T-helper 1 cell (primary cell): ENCODE measurements around the gene HMCN2.

Experiments used
- DNase-seq, 5 donors: peaks; one replicate each; pipeline ENCODE4 v3.0.0-alpha.2; 2012 to 2020

Gene HMCN2

DNA sequence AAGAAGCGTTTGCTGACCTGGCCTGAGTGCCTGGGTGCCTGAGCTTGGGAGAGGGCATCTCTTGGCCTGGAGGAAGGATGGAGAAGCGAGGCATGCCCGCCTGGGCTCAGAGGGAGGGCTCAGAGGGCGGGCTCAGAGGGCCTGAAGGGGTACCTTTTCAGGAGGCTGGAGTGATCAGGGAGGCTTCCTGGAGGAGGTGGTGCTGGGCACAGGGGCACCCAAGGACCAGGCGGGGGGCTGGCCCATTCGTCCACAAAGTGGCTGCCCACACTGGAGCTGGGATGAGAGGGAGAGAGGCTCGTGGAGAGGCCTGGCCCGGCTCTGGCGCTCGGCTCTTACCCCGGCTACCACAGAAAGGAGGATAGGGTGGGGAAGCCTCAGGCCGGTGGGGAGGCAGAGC is 212.0 kb downstream of the HMCN2 start:
- no peak for DNase-seq

- DNase-seq, result no peak
These were observed 212.6 kb downstream of the HMCN2 start for GRCh38 chr9:130478152-130478551.

- no peak for DNase-seq
These were observed 213.4 kb downstream of the HMCN2 start for GRCh38 chr9:130478736-130479575.

GRCh38 chr9:130479587-130479986 is 214.0 kb downstream of the HMCN2 start:
- no peak for DNase-seq

GRCh38 chr9:130480673-130481072 is 215.1 kb downstream of the HMCN2 start:
- DNase-seq, result no peak

DNA sequence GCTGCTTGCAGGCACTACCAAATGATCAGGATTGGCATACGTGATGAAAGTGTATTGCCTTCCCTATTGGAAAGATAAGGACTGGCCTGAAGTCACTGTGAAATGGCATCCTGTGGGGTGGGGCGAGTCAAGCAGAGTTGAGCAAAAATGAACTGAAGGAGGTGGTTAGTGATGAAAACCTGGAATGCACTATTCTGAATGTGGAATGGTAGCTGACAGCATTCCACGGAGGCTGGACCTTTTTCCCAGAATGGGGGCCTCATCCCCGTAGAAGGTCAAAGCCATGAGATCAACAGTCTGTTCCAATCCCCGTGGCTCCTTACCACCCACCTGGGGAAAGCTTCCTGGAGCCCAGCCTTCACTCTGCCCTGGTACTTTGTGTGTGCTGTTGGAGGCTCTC is 216.9 kb downstream of the HMCN2 start:
- no peak for DNase-seq

GRCh38 chr9:130483371-130483971 is 217.9 kb downstream of the HMCN2 start:
- DNase-seq, result no peak
